T-cell (primary cell): ENCODE measurements around the gene STARD3NL. TPM values are rescaled to one million over a fixed set of nuclear protein-coding genes. Genes with fewer than 3 reads are reported as not detected.
"Not testable (repeated sequence)": the region's sequence is repeated elsewhere in the genome, so short reads cannot be mapped to it uniquely, and the experiment has no call there.

Source experiments
- ATAC-seq, 4 experiments: fragments of 200-7000 bp in 3 of 4; fragments of 150-1000 bp in 1 of 4; cut with Tn5 transposase; replicated peaks in 1 of 4; 1 replicate in 3 of 4; 2 replicates in 1 of 4; pipeline ENCODE4 v1.10.0; 2021; ENCODE audit warnings: moderate library complexity in 3 of 4, mild to moderate bottlenecking in 2 of 4, moderate number of reproducible peaks in 1 of 4
- CTCF ChIA-PET, 2 donors: fragments of 300-600 bp; sonication (Branson Sonifier 250); formaldehyde crosslinking; loops; one replicate each; lab custom pipeline; 2022; ENCODE audit warnings: antibody characterized with exemption in 2 of 2; lab: Charles Lee
- POLR2A ChIA-PET, 2 donors: fragments of 300-600 bp; sonication (Branson Sonifier 250); formaldehyde crosslinking; loops; one replicate each; lab custom pipeline; 2022; ENCODE audit warnings: antibody characterized with exemption in 2 of 2; lab: Charles Lee
- DNase-seq, 35 experiments: peaks; one replicate each; pipeline versions ENCODE4 v3.0.0 to v3.0.0-alpha.2; 2013 to 2023
- H3K27ac ChIP-seq: one replicate; pipeline ENCODE4 v1.5.1; 2013; ENCODE audit warnings: low read length
- H3K27me3 ChIP-seq, 2 experiments: replicated peaks in 1 of 2; 1 replicate in 1 of 2; 2 replicates in 1 of 2; pipeline versions ENCODE4 v1.6.1 to v1.7.0; 2013; ENCODE audit warnings: low read length in 1 of 2, mixed read lengths in 1 of 2; ENCODE audit not compliant: control insufficient read depth in 2 of 2, insufficient read depth in 2 of 2; ENCODE audit errors: extremely low read depth in 1 of 2
- H3K36me3 ChIP-seq, 2 donors: 1 replicate in 1 of 2; 2 replicates in 1 of 2; pipeline versions ENCODE4 v1.6.1 to v1.7.0; 2013; ENCODE audit warnings: low read length in 1 of 2; ENCODE audit not compliant: control insufficient read depth in 2 of 2, insufficient read depth in 1 of 2; ENCODE audit errors: extremely low read depth in 1 of 2
- H3K4me1 ChIP-seq, 2 experiments: 1 replicate in 1 of 2; 2 replicates in 1 of 2; pipeline versions ENCODE4 v1.6.1 to v1.7.0; 2013; ENCODE audit warnings: low read length in 2 of 2, mixed read lengths in 1 of 2; ENCODE audit not compliant: insufficient read depth in 2 of 2, control insufficient read depth in 1 of 2; ENCODE audit errors: extremely low read depth in 1 of 2
- H3K4me3 ChIP-seq, 2 donors: 1 replicate in 1 of 2; 2 replicates in 1 of 2; pipeline versions ENCODE4 v1.5.1 to v1.7.0; 2013; ENCODE audit warnings: mild to moderate bottlenecking in 2 of 2, low read length in 1 of 2, moderate library complexity in 1 of 2; ENCODE audit not compliant: control insufficient read depth in 1 of 2; ENCODE audit errors: extremely low read depth in 1 of 2
- H3K9me3 ChIP-seq: 2 replicates; pipeline ENCODE4 v1.7.0; 2013
- H3K27ac Mint-ChIP-seq, 2 donors: one replicate each; pipeline ENCODE4 v1.8.0; 2020 to 2021; ENCODE audit warnings: mild to moderate bottlenecking in 2 of 2, mixed read lengths in 2 of 2
- H3K27me3 Mint-ChIP-seq, 2 donors: one replicate each; pipeline ENCODE4 v1.8.0; 2021 to 2022; ENCODE audit warnings: mixed read lengths in 2 of 2
- H3K36me3 Mint-ChIP-seq: one replicate; pipeline ENCODE4 v1.8.0; 2021; ENCODE audit warnings: mixed read lengths
- H3K4me1 Mint-ChIP-seq, 3 donors: one replicate each; pipeline ENCODE4 v1.8.0; 2020 to 2022; ENCODE audit warnings: mixed read lengths in 3 of 3, mild to moderate bottlenecking in 1 of 3
- H3K4me3 Mint-ChIP-seq, 3 donors: one replicate each; pipeline ENCODE4 v1.8.0; 2020 to 2022; ENCODE audit warnings: mild to moderate bottlenecking in 3 of 3, mixed read lengths in 3 of 3, moderate library complexity in 3 of 3
- H3K9me3 Mint-ChIP-seq, 3 donors: one replicate each; pipeline ENCODE4 v1.8.0; 2020 to 2022; ENCODE audit warnings: mixed read lengths in 3 of 3
- WGBS: methylation state at CpG from one replicate; pipeline ENCODE4 v1.1.5; 2013; ENCODE audit warnings: missing lambda C conversion rate; ENCODE audit not compliant: insufficient coverage; 5-methylcytosine and 5-hydroxymethylcytosine counted together
- total RNA-seq, 35 experiments: library from RNA in 6 of 35; stranded (reverse) in 6 of 35; fragments of 120-200 nt in 1 of 35; gene quantifications; one replicate each; pipeline versions ENCODE4 v1.2.1 to v1.2.4 and lab custom pipeline; 2013 to 2026

STARD3NL gene
- total RNA-seq, 5 donors from 2014 or later (not counting 1 experiment from before 2014, with no cell fraction given), result 12.1 to 13.5 (median 12.5) TPM

DNA sequence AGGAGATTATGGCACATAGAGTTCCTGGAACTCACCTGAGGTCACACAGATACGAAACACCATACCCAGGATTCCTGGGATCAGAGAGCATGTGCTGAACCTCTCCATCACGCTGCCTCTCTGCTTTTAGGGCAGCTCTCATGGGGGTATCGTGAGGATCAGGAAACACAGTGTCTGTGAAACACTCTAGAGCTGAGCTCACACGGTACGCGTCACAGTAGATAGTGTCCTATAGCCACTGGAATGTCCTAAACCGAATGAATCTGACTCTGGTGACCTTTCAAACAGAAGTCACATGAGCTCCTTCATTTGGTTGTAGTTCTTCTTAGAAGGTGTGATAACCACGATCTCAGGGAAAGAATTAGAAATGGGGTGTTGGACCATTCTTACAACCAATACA is 81.1 kb downstream of the STARD3NL start:
- H3K27me3 ChIP-seq, ATAC-seq, H3K36me3 Mint-ChIP-seq, H3K9me3 ChIP-seq, H3K9me3 Mint-ChIP-seq, POLR2A ChIA-PET, DNase-seq, H3K4me3 ChIP-seq, H3K27me3 Mint-ChIP-seq, H3K4me1 ChIP-seq, H3K27ac ChIP-seq, H3K36me3 ChIP-seq: not testable (repeated sequence)
- Mint-ChIP-seq H3K27ac (peak overlapping the region; percentile 31 to 39), H3K4me3 (peak overlapping the region in 1 of 3 donors; percentile 34), H3K4me1 (peaks cover 0 to 23% (median 7%) of the 10 kb centered on the region in 3 donors)
- WGBS, result no CpG with 5 or more reads among the region's 8 CpGs
- CTCF ChIA-PET, result interaction anchor here in 1 of 2 donors (1.3 kb wide), 1 partner anchor 71 kb away, joined by 4 read pairs; no protein-coding TSS in a partner anchor

GRCh38 chr7:38261601-38262000 is 83.6 kb downstream of the STARD3NL start:
- peak overlapping the region; percentile 12 for H3K27ac ChIP-seq
- WGBS, result no CpG with 5 or more reads among the region's 12 CpGs
- H3K27me3 Mint-ChIP-seq, H3K9me3 Mint-ChIP-seq, H3K4me1 ChIP-seq, H3K4me3 ChIP-seq, H3K36me3 Mint-ChIP-seq, H3K27me3 ChIP-seq, H3K27ac Mint-ChIP-seq, H3K36me3 ChIP-seq, H3K9me3 ChIP-seq, DNase-seq, ATAC-seq: not testable (repeated sequence)
- peak overlapping the region in 1 of 3 donors; percentile 28 for H3K4me3 Mint-ChIP-seq
- CTCF ChIA-PET, result interaction anchor here in 1 of 2 donors (0.6 to 1.6 kb wide), 5 partner anchors 29 to 109 kb away, joined by 3 to 6 read pairs (median 4); no protein-coding TSS in a partner anchor
- H3K4me1 Mint-ChIP-seq, result peaks cover 0 to 26% (median 12%) of the 10 kb centered on the region in 3 donors
- POLR2A ChIA-PET, result interaction anchor here in 1 of 2 donors (0.6 to 0.7 kb wide), 3 partner anchors 23 to 837 kb away, joined by 3 to 5 read pairs (median 4); no protein-coding TSS in a partner anchor

- H3K4me1 ChIP-seq, H3K4me3 ChIP-seq, H3K27me3 ChIP-seq, H3K36me3 Mint-ChIP-seq, H3K27me3 Mint-ChIP-seq, H3K27ac Mint-ChIP-seq, H3K9me3 ChIP-seq, ATAC-seq, H3K36me3 ChIP-seq, DNase-seq, H3K27ac ChIP-seq, H3K9me3 Mint-ChIP-seq: not testable (repeated sequence)
- no CpG with 5 or more reads among the region's 2 CpGs for WGBS
- POLR2A ChIA-PET, result interaction anchor here in 1 of 2 donors (0.7 kb wide), 1 partner anchor 836 kb away, joined by 3 read pairs; no protein-coding TSS in a partner anchor
- Mint-ChIP-seq H3K4me3 (peak overlapping the region in 1 of 3 donors; percentile 28), H3K4me1 (peaks cover 0 to 26% (median 12%) of the 10 kb centered on the region in 3 donors)
- CTCF ChIA-PET, result interaction anchor here in 1 of 2 donors (0.8 to 1.6 kb wide), 3 partner anchors 46 to 74 kb away, joined by 3 to 4 read pairs (median 4); no protein-coding TSS in a partner anchor
Measured at GRCh38 chr7:38262026-38262425, 84.0 kb downstream of the STARD3NL start.

- H3K27ac Mint-ChIP-seq, result peak overlapping the region in 1 of 2 donors; percentile 52
- no peaks in the 10 kb centered on the region for H3K9me3 Mint-ChIP-seq
- ChIA-PET POLR2A (interaction anchor here in 1 of 2 donors (0.7 kb wide), 1 partner anchor 836 kb away, joined by 3 read pairs; no protein-coding TSS in a partner anchor), CTCF (interaction anchor here in 1 of 2 donors (1.0 to 1.6 kb wide), 3 partner anchors 41 to 73 kb away, joined by 3 to 4 read pairs (median 4); no protein-coding TSS in a partner anchor)
- H3K4me1 Mint-ChIP-seq, result peaks cover 0 to 24% (median 9%) of the 10 kb centered on the region in 3 donors
- Histone ChIP-seq H3K4me3 (no peak overlapping the region), H3K4me1 (peaks cover 0 to 2% of the 10 kb centered on the region in 2 experiments), H3K36me3 (no peaks in the 10 kb centered on the region), H3K27ac (no peak overlapping the region), H3K27me3 (no peaks in the 10 kb centered on the region), H3K9me3 (no peaks in the 10 kb centered on the region)
- no peaks in the 10 kb centered on the region for H3K27me3 Mint-ChIP-seq
- H3K4me3 Mint-ChIP-seq, result peak overlapping the region in 1 of 3 donors; percentile 28
- ATAC-seq (no peak), DNase-seq (no peak)
- H3K36me3 Mint-ChIP-seq, result peaks cover 6% of the 10 kb centered on the region
- no CpG with 5 or more reads among the region's 5 CpGs for WGBS
Measured at GRCh38 chr7:38262545-38262944, 84.5 kb downstream of the STARD3NL start.

DNA sequence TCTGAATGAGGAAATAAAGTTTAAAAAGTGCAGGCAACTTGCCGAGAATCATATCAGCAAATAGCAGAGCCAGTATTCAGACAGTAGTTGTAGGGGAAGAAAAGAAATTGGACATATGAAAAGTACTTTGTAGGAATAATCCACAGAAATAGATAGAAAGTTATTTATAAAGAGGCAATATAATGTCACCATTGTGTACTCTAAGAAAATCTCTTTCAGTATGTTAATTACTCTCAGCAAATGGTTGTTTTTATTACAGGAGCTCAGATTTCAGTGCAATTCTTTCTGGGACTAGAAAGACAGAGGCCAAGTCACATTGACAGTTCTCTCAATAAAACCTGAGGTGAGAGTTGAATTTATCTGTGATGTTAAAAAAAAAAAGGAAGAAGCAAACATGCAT is 85.2 kb downstream of the STARD3NL start:
- H3K27me3 ChIP-seq, H3K27me3 Mint-ChIP-seq, H3K9me3 ChIP-seq, ATAC-seq, H3K36me3 Mint-ChIP-seq, H3K36me3 ChIP-seq, DNase-seq, H3K9me3 Mint-ChIP-seq, H3K27ac ChIP-seq, POLR2A ChIA-PET, H3K4me3 ChIP-seq, H3K4me1 ChIP-seq: not testable (repeated sequence)
- CTCF ChIA-PET, result interaction anchor here in 1 of 2 donors (1.0 to 1.6 kb wide), 3 partner anchors 42 to 73 kb away, joined by 3 to 4 read pairs (median 4); no protein-coding TSS in a partner anchor
- peaks cover 0 to 23% (median 9%) of the 10 kb centered on the region in 3 donors for H3K4me1 Mint-ChIP-seq
- peak overlapping the region in 1 of 2 donors; percentile 52 for H3K27ac Mint-ChIP-seq
- no CpG with 5 or more reads among the region's 1 CpG for WGBS
- peak overlapping the region in 1 of 3 donors; percentile 28 for H3K4me3 Mint-ChIP-seq

DNA sequence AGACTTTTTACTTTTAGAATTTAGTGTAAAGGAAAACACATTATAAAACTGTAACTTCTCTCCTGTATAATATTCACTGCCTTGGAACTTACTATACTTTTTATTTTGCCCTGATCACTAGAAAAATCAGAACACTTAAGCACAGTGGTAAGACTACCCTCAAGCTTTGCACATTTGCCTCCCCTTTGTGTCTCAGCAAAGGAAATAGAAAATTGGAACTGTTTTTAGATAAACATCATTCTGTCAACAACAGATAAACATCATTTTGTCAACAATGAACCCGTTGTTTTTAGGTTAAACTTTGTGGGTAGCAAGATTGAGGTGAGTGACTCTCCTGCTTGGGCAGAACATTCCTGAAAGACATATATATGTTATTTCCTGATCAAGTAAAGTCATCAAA is 86.6 kb downstream of the STARD3NL start:
- ATAC-seq, H3K27me3 ChIP-seq, H3K36me3 Mint-ChIP-seq, H3K27me3 Mint-ChIP-seq, H3K9me3 Mint-ChIP-seq, POLR2A ChIA-PET, H3K9me3 ChIP-seq, H3K27ac ChIP-seq, H3K4me3 ChIP-seq, H3K4me1 ChIP-seq, DNase-seq, H3K36me3 ChIP-seq: not testable (repeated sequence)
- CTCF ChIA-PET, result interaction anchor here in 1 of 2 donors (1.7 kb wide), 1 partner anchor 71 kb away, joined by 3 read pairs; no protein-coding TSS in a partner anchor
- Mint-ChIP-seq H3K27ac (peak overlapping the region; percentile 75 to 76), H3K4me1 (peaks cover 0 to 22% (median 6%) of the 10 kb centered on the region in 3 donors), H3K4me3 (peak overlapping the region in 2 of 3 donors; percentile 51 to 58)
- WGBS, result no CpG with 5 or more reads among the region's 1 CpG
